K562 (cell line): ENCODE data around the gene ARL14EP. TPM values are rescaled to one million over a fixed set of nuclear protein-coding genes. Genes with fewer than 3 reads are reported as not detected.

Experiments
- ATAC-seq: fragments of 200-7000 bp; cut with Tn5 transposase; 3 replicates; pipeline ENCODE4 v1.9.1; 2020; ENCODE audit warnings: moderate library complexity
- BruUV-seq: library from RNA; stranded (reverse); fragments of 400-500 nt; replicated peaks from 2 replicates; lab custom pipeline; 2021; lab: Mats Ljungman, UMichigan
- CTCF ChIA-PET: fragments of 300-600 bp; formaldehyde crosslinking; extraction: SDS; loops from one replicate; lab custom pipeline; 2021; ENCODE audit warnings: low intra/inter-chr PET ratio; lab: Yijun Ruan, JAX
- POLR2A ChIA-PET: fragments of 300-600, 350-650 bp; sonication (Branson Sonifier 250); formaldehyde crosslinking; extraction: SDS; loops from one replicate; lab custom pipeline; 2021; ENCODE audit warnings: antibody characterized with exemption, inconsistent platforms; lab: Yijun Ruan, JAX
- DNase-seq, 4 experiments: peaks; one replicate each; pipeline versions ENCODE4 v3.0.0 to v3.0.0-alpha.2; 2011 to 2018; ENCODE audit warnings: low spot score in 3 of 4, mixed read lengths in 3 of 4; ENCODE audit errors: extremely low read depth in 1 of 4
- FAIRE-seq: peaks from 2 replicates; lab custom pipeline; 2011; peaks lifted over from hg19 to GRCh38; lab: Jason Lieb, UNC
- H2AFZ ChIP-seq: 2 replicates; pipeline ENCODE4 v1.6.0; 2011; ENCODE audit warnings: low read depth, low read length, control low read depth, inconsistent platforms
- H3K27ac ChIP-seq: fragments of 200-600 bp; 3 replicates; pipeline ENCODE4 v1.8.0; 2011; ENCODE audit warnings: low read depth, mild to moderate bottlenecking, control low read depth, inconsistent platforms, low read length, moderate library complexity, mixed read lengths; ENCODE audit errors: extremely low read depth
- H3K27me3 ChIP-seq, 2 experiments: fragments of 300-600 bp in 1 of 2; 2 replicates in 1 of 2; 3 replicates in 1 of 2; pipeline versions ENCODE4 v1.6.0 to v1.8.0; 2011; ENCODE audit warnings: inconsistent platforms in 2 of 2, low read length in 2 of 2, mild to moderate bottlenecking in 1 of 2, mixed read lengths in 1 of 2, moderate library complexity in 1 of 2; ENCODE audit not compliant: control insufficient read depth in 2 of 2, insufficient read depth in 2 of 2
- H3K36me3 ChIP-seq: fragments of 300-600 bp; 3 replicates; pipeline ENCODE4 v1.8.0; 2011; ENCODE audit warnings: mild to moderate bottlenecking, low read length, inconsistent platforms; ENCODE audit not compliant: control insufficient read depth, insufficient read depth
- H3K4me1 ChIP-seq, 2 experiments: fragments of 200-600 bp in 1 of 2; replicated peaks in 1 of 2; 2 replicates in 1 of 2; 3 replicates in 1 of 2; pipeline versions ENCODE4 v1.5.1 to v1.8.0; 2011; ENCODE audit warnings: inconsistent platforms in 2 of 2, low read length in 2 of 2, mild to moderate bottlenecking in 1 of 2, mixed read lengths in 1 of 2, moderate library complexity in 1 of 2; ENCODE audit not compliant: control insufficient read depth in 2 of 2, insufficient read depth in 2 of 2
- H3K4me2 ChIP-seq: 2 replicates; pipeline ENCODE4 v1.6.1; 2011; ENCODE audit warnings: low read length, control low read depth, inconsistent platforms, mixed read lengths; ENCODE audit not compliant: insufficient read depth
- H3K4me3 ChIP-seq: fragments of 200-600 bp; sonication (generic), shearing (Covaris generic); 2 replicates; pipeline ENCODE4 v1.5.1; 2016; ENCODE audit warnings: control low read depth, inconsistent platforms
- H3K79me2 ChIP-seq: fragments of 200-600 bp; 3 replicates; pipeline ENCODE4 v1.8.0; 2011; ENCODE audit warnings: low read length, inconsistent platforms; ENCODE audit not compliant: control insufficient read depth, insufficient read depth
- H3K9ac ChIP-seq, 2 experiments: 2 replicates each; pipeline versions ENCODE4 v1.6.0 to v1.6.1; 2011; ENCODE audit warnings: low read depth in 2 of 2, low read length in 2 of 2, control low read depth in 1 of 2, inconsistent platforms in 1 of 2, mild to moderate bottlenecking in 1 of 2, mixed read lengths in 1 of 2; ENCODE audit not compliant: insufficient read depth in 1 of 2
- H3K9me1 ChIP-seq: one replicate; pipeline ENCODE4 v1.6.0; 2011; ENCODE audit warnings: inconsistent platforms, mild to moderate bottlenecking, low read length, moderate library complexity; ENCODE audit not compliant: control insufficient read depth, insufficient read depth
- H3K9me3 ChIP-seq: replicated peaks from 2 replicates; pipeline ENCODE4 v1.5.1; 2011; ENCODE audit warnings: low read depth, low read length, inconsistent platforms; ENCODE audit not compliant: control insufficient read depth, insufficient read depth
- H4K20me1 ChIP-seq: replicated peaks from 2 replicates; pipeline ENCODE4 v1.6.1; 2011; ENCODE audit warnings: low read length, inconsistent platforms, mixed read lengths; ENCODE audit not compliant: control insufficient read depth, insufficient read depth
- CHD7 ChIP-seq: fragments of 200-600 bp; sonication (generic); IDR thresholded peaks from one replicate; pipeline ENCODE4 v1.6.1; 2012; ENCODE audit warnings: mild to moderate bottlenecking, low read depth, low read length, inconsistent platforms
- HNRNPL ChIP-seq: fragments of 200-400 bp; formaldehyde crosslinking; IDR thresholded peaks from 2 replicates; pipeline ENCODE4 v1.6.1; 2017; ENCODE audit warnings: low read depth, mild to moderate bottlenecking, low read length
- MBD2 ChIP-seq: sonication (generic); IDR thresholded peaks from 2 replicates; pipeline ENCODE4 v1.6.1; 2016; ENCODE audit warnings: low read depth, borderline replicate concordance
- MYNN ChIP-seq, 2 experiments: sonication (generic); formaldehyde crosslinking in 1 of 2; IDR thresholded peaks; 2 replicates each; pipeline versions ENCODE4 v1.5.0 to v1.6.1; 2016 to 2020; ENCODE audit warnings: antibody characterized with exemption in 1 of 2, missing genetic modification reagents in 1 of 2
- SIRT6 ChIP-seq: IDR thresholded peaks from one replicate; pipeline ENCODE4 v1.6.1; 2012; ENCODE audit warnings: low read depth, mild to moderate bottlenecking, control low read depth, inconsistent platforms, low read length, moderate library complexity
- ZC3H11A ChIP-seq: IDR thresholded peaks from 2 replicates; pipeline ENCODE4 v1.6.1; 2012; ENCODE audit warnings: low read depth, low read length, improper control_type of control experiment
- ZNF586 ChIP-seq: fragments of 450-650 bp; formaldehyde crosslinking; conservative IDR thresholded peaks from 2 replicates; pipeline ENCODE4 v1.4.0; 2020; ENCODE audit warnings: mild to moderate bottlenecking, moderate library complexity
- ZNF76 ChIP-seq: fragments of 250-450 bp; sonication (Bioruptor Pico); IDR thresholded peaks from 2 replicates; pipeline ENCODE4 v1.4.0; 2020; ENCODE audit warnings: mild to moderate bottlenecking, moderate library complexity, borderline replicate concordance
- WGBS: fragments of 100-300 bp; shearing (Covaris generic); methylation state at CpG from one replicate; pipeline ENCODE4 v1.1.6; 2016; ENCODE audit warnings: low coverage, mixed read lengths; ENCODE audit not compliant: insufficient coverage; ENCODE audit errors: missing lambda C conversion rate; 5-methylcytosine and 5-hydroxymethylcytosine counted together
- in situ Hi-C: fragments of 300-500 bp; cut with MboI; formaldehyde crosslinking; loops from 4 replicates; pipeline ENCODE4 v1.15.0; 2018; ENCODE audit warnings: inconsistent platforms, mixed read lengths
- intact Hi-C: fragments of 100-400 bp; cut with micrococcal nuclease; formaldehyde crosslinking; loops from 2 replicates; pipeline ENCODE4 v1.14.2; 2022
- polyA plus RNA-seq, 8 experiments: library from polyadenylated mRNA; depleted of rRNA in 4 of 8; stranded (reverse) in 5 of 8; unstranded in 3 of 8; fragments of >200 nt; fragmentation: Nextera tagmentation in 2 of 8; fragmentation: Illumina TruSeq in 1 of 8; extraction: Ambion mirVana in 2 of 8; extraction: Trizol in 1 of 8; gene quantifications; 2 replicates each; pipeline versions ENCODE4 v1.2.1 to v1.2.3, GENCODE V29; 2011 to 2014; ENCODE audit warnings: inconsistent platforms in 1 of 8, missing spikeins in 1 of 8
- total RNA-seq, 7 experiments: library from RNA; depleted of rRNA in 6 of 7; stranded (reverse); fragments of >200 nt in 6 of 7; fragmentation: Illumina TruSeq in 2 of 7; extraction: Trizol in 2 of 7; gene quantifications; 2 replicates each; pipeline versions ENCODE4 v1.2.1 to v1.2.3, GENCODE V29; 2011 to 2021; ENCODE audit warnings: low replicate concordance in 1 of 7

Gene ARL14EP
- total and polyA plus RNA-seq, 9 of the 15 experiments (the other 6 are each of a cell fraction or from before 2014, with no cell fraction given) = 11.4 to 42.7 (median 25.9) TPM

GRCh38 chr11:30358536-30358935 is 35.6 kb downstream of the ARL14EP start:
- intact Hi-C loops = no loop called here
- Histone ChIP-seq H2AFZ (no peak overlapping the region), H3K27me3 (no peaks in the 10 kb centered on the region), H3K27ac (no peak overlapping the region), H4K20me1 (no peaks in the 10 kb centered on the region), H3K4me1 (no peaks in the 10 kb centered on the region), H3K9me3 (no peaks in the 10 kb centered on the region), H3K4me3 (no peak overlapping the region), H3K4me2 (no peak overlapping the region), H3K9ac (no peak overlapping the region)
- DNase-seq = no peak
- ATAC-seq = no peak
- 0% methylated on average over 2 of the region's 2 CpGs for WGBS
- POLR2A ChIA-PET = interaction anchor here (1.5 kb wide), 1 partner anchor 10 kb away, joined by 3 read pairs; no protein-coding TSS in a partner anchor
- TF ChIP-seq CHD7 (no peak), MYNN (IDR thresholded peaks at IDR 0.05) (no peak), MYNN (CRISPR knock-in tag; IDR thresholded peaks at IDR 0.05) (no peak), HNRNPL (no peak), ZC3H11A (no peak), ZNF586 (CRISPR knock-in tag) (no peak), MBD2 (no peak), SIRT6 (no peak), ZNF76 (CRISPR knock-in tag) (no peak)
- TF ChIP-seq, all 486 proteins: peak for 0
- no peaks in the 10 kb centered on the region for H3K9me1 ChIP-seq
- no peaks in the 10 kb centered on the region for H3K36me3 ChIP-seq
- no TSS peak for BruUV-seq
- FAIRE-seq = no peak
- H3K79me2 ChIP-seq = no peaks in the 10 kb centered on the region
- in situ Hi-C loops = no loop called here
- CTCF ChIA-PET = no interaction called here
